ENCODE measurements around the gene WDR81. TPM values are rescaled to one million over a fixed set of nuclear protein-coding genes. Genes with fewer than 3 reads are reported as not detected.

Gene WDR81
- total and polyA plus RNA-seq, 2 donors (not counting 3 experiments of a cell fraction or from before 2014, with no cell fraction given), result 10.4 to 17.3 TPM

GRCh38 chr17:1736348-1737281, 12.1 kb downstream of the WDR81 start:
- intact Hi-C loops (cut with micrococcal nuclease) (no loop called here), dilution Hi-C loops (cut with MboI; ENCODE audit: extremely low pct_ligation_motif_present, low sequenced_read_pairs) (no loop called here)
- no peak overlapping the region for H3K27ac ChIP-seq (ENCODE audit: insufficient read depth, low read depth, low read length)
- no peak for TF ChIP-seq POLR2A (IDR thresholded peaks at IDR 0.05; ENCODE audit: low read depth, low read length)
- TF ChIP-seq JUN (IDR thresholded peaks at IDR 0.05; ENCODE audit: borderline replicate concordance, insufficient read depth, insufficient read length, low read depth), result no peak
- no peak for TF ChIP-seq GATA2 (IDR thresholded peaks at IDR 0.05; ENCODE audit: insufficient read depth, insufficient read length, low read depth, low read length)
- no peak for TF ChIP-seq MAX (IDR thresholded peaks at IDR 0.05; ENCODE audit: insufficient read depth, insufficient read length)
- no peak for TF ChIP-seq CTCF (IDR thresholded peaks at IDR 0.05; ENCODE audit: extremely low read depth in 1 of 2, insufficient read depth in 1 of 2, low read depth in 1 of 2, low read length in 2 of 2)
- TF ChIP-seq POLR2AphosphoS5 (IDR thresholded peaks at IDR 0.05; ENCODE audit: insufficient read depth, low read depth, low read length), result no peak
- TF ChIP-seq FOS (IDR thresholded peaks at IDR 0.05; ENCODE audit: borderline replicate concordance, insufficient read depth, low read length), result no peak
- TF ChIP-seq EZH2 (IDR thresholded peaks at IDR 0.05; ENCODE audit: borderline replicate concordance, low read depth, low read length, severe bottlenecking), result no peak
- no peak for TF ChIP-seq MYC (IDR thresholded peaks at IDR 0.05; ENCODE audit: low read depth, low read length)
- no peak overlapping the region for H3K9ac ChIP-seq (replicated peaks; ENCODE audit: extremely low read depth, insufficient read depth, low read length)
- no TSS peak for BruUV-seq (replicated peaks)
- H3K4me2 ChIP-seq (ENCODE audit: insufficient read depth, low read length), result no peak overlapping the region
- ChIA-PET POLR2A (interaction anchor here (1.0 kb wide), 1 partner anchor 20 kb away, joined by 4 read pairs; no protein-coding TSS in a partner anchor), CTCF (interaction anchor here (0.7 kb wide), 1 partner anchor 16 kb away, joined by 3 read pairs; no protein-coding TSS in a partner anchor)
- no peaks in the 10 kb centered on the region for H3K4me1 ChIP-seq (ENCODE audit: control insufficient read depth, extremely low read depth, insufficient read depth, low read length)
- FAIRE-seq (no peak), DNase-seq (ENCODE audit: low read depth, low spot score) (no peak)
- H3K4me3 ChIP-seq (replicated peaks in 1 of 3; ENCODE audit: insufficient read depth in 1 of 3, low read depth in 1 of 3, low read length in 3 of 3), result no peak overlapping the region
- H3K36me3 ChIP-seq (ENCODE audit: control insufficient read depth in 2 of 2, extremely low read depth in 1 of 2, insufficient read depth in 2 of 2, low read length in 2 of 2), result peaks cover 0 to 2% of the 10 kb centered on the region in 2 experiments
- no peaks in the 10 kb centered on the region for H4K20me1 ChIP-seq (replicated peaks; ENCODE audit: control insufficient read depth, extremely low read depth, insufficient read depth, low read length)
- H3K27me3 ChIP-seq (ENCODE audit: control insufficient read depth in 2 of 2, insufficient read depth in 2 of 2, low read length in 2 of 2), result no peaks in the 10 kb centered on the region
- H3K79me2 ChIP-seq (ENCODE audit: control insufficient read depth, insufficient read depth, low read length), result no peaks in the 10 kb centered on the region
- H2AFZ ChIP-seq (ENCODE audit: low read depth, low read length), result no peak overlapping the region
- H3K9me1 ChIP-seq (replicated peaks; ENCODE audit: control insufficient read depth, extremely low read depth, insufficient read depth, low read length), result no peaks in the 10 kb centered on the region
- H3K9me3 ChIP-seq (replicated peaks; ENCODE audit: control insufficient read depth, insufficient read depth, low read length), result no peaks in the 10 kb centered on the region

Data from endothelial cell of umbilical vein (primary cell).